ENCODE results near the gene ESYT2. TPM values are rescaled to one million over a fixed set of nuclear protein-coding genes. Genes with fewer than 3 reads are reported as not detected.

ESYT2 gene
- total and polyA plus RNA-seq, 4 donors: 4.9 to 31.7 (median 17.2) TPM

DNA sequence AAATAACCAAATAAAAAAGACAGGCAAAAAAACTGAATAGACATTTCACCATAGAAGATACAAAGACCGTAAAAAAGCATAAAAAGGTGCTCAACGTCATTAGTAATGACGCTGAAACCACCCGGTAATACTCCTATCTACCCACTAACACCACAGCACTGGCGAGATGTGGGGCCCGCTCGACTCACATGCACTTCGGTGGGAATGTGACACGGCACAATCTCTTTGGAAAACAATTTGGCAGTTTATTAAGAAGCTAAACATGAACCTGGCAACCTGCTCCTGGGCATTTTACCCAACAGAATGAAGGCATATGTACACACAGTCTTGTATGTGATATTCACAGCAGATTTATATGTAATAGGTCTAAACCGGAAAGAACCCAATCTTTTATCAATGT is 81.9 kb downstream of the ESYT2 start:
- Histone ChIP-seq H3K9me3 (ENCODE audit: control insufficient read depth in 4 of 4, low read length in 3 of 4) (no peaks in the 10 kb centered on the region), H3K27me3 (ENCODE audit: control insufficient read depth in 4 of 4, insufficient read depth in 4 of 4, low read length in 3 of 4) (no peaks in the 10 kb centered on the region), H3K36me3 (ENCODE audit: control insufficient read depth in 4 of 4, insufficient read depth in 3 of 4, low read depth in 1 of 4, low read length in 3 of 4) (peaks cover 3 to 22% (median 11%) of the 10 kb centered on the region in 4 donors), H3K27ac (ENCODE audit: low read depth in 1 of 2, low read length in 2 of 2) (no peak overlapping the region), H3K4me3 (ENCODE audit: low read depth in 1 of 3, low read length in 3 of 3) (no peak overlapping the region), H3K4me1 (ENCODE audit: control insufficient read depth in 4 of 4, insufficient read depth in 4 of 4, low read length in 3 of 4) (no peaks in the 10 kb centered on the region), H3K9ac (ENCODE audit: low read depth in 1 of 2, low read length in 2 of 2) (no peak overlapping the region)
- no peak for DNase-seq (ENCODE audit: low spot score)
- no peak for TF ChIP-seq FOXA1 (IDR thresholded peaks at IDR 0.05)
- no peak for TF ChIP-seq RAD21 (IDR thresholded peaks at IDR 0.05)
- TF ChIP-seq HNF4A (conservative IDR thresholded peaks at IDR 0.05): no peak
- TF ChIP-seq HNF4G (IDR thresholded peaks at IDR 0.05): no peak
- TF ChIP-seq, protein P1, sequence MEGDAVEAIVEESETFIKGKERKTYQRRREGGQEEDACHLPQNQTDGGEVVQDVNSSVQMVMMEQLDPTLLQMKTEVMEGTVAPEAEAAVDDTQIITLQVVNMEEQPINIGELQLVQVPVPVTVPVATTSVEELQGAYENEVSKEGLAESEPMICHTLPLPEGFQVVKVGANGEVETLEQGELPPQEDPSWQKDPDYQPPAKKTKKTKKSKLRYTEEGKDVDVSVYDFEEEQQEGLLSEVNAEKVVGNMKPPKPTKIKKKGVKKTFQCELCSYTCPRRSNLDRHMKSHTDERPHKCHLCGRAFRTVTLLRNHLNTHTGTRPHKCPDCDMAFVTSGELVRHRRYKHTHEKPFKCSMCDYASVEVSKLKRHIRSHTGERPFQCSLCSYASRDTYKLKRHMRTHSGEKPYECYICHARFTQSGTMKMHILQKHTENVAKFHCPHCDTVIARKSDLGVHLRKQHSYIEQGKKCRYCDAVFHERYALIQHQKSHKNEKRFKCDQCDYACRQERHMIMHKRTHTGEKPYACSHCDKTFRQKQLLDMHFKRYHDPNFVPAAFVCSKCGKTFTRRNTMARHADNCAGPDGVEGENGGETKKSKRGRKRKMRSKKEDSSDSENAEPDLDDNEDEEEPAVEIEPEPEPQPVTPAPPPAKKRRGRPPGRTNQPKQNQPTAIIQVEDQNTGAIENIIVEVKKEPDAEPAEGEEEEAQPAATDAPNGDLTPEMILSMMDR (IDR thresholded peaks at IDR 0.05; ENCODE audit: low read depth, low read length, missing input control): no peak
- TF ChIP-seq JUND (IDR thresholded peaks at IDR 0.05): no peak
- TF ChIP-seq GABPA (IDR thresholded peaks at IDR 0.05 in 1 of 2, conservative IDR thresholded peaks at IDR 0.05 in 1 of 2): no peak
- no peak for TF ChIP-seq REST (IDR thresholded peaks at IDR 0.05)
- no peak for TF ChIP-seq TAF1 (conservative IDR thresholded peaks at IDR 0.05)
- TF ChIP-seq SP1 (IDR thresholded peaks at IDR 0.05): no peak
- TF ChIP-seq EGR1 (IDR thresholded peaks at IDR 0.05; ENCODE audit: low read depth in 2 of 2): no peak
- no peak for TF ChIP-seq FOXA2 (IDR thresholded peaks at IDR 0.05)
- TF ChIP-seq ATF3 (IDR thresholded peaks at IDR 0.05): no peak
- no peak for TF ChIP-seq NR2F2 (IDR thresholded peaks at IDR 0.05)
- no peak for TF ChIP-seq ZBTB33 (IDR thresholded peaks at IDR 0.05)
- no peak for TF ChIP-seq YY1 (IDR thresholded peaks at IDR 0.05)
- 98% methylated on average over 10 of the region's 10 CpGs for WGBS

DNA sequence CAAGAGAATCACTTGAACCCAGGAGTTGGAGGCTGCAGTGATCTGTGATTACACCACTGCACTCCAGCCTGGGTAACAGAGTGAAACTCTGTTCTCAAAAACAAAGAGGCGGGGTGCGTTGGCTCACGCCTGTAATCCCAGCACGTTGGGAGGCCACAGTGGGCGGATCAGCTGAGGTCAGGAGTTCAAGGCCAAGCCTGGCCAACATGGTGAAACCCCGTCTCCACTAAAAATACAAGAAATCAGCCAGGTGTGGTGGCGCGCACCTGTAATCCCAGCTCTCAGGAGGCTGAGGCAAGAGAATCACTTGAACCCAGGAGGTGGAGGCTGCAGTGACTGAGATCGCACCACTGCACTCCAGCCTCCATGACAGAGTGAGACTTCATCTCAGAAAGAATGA is 82.4 kb downstream of the ESYT2 start:
- Histone ChIP-seq H3K9ac (ENCODE audit: low read depth in 1 of 2, low read length in 2 of 2) (no peak overlapping the region), H3K9me3 (ENCODE audit: control insufficient read depth in 4 of 4, low read length in 3 of 4) (no peaks in the 10 kb centered on the region), H3K27me3 (ENCODE audit: control insufficient read depth in 4 of 4, insufficient read depth in 4 of 4, low read length in 3 of 4) (no peaks in the 10 kb centered on the region), H3K4me3 (ENCODE audit: low read depth in 1 of 3, low read length in 3 of 3) (no peak overlapping the region), H3K36me3 (ENCODE audit: control insufficient read depth in 4 of 4, insufficient read depth in 3 of 4, low read depth in 1 of 4, low read length in 3 of 4) (peaks cover 3 to 25% (median 14%) of the 10 kb centered on the region in 4 donors), H3K27ac (ENCODE audit: low read depth in 1 of 2, low read length in 2 of 2) (no peak overlapping the region), H3K4me1 (ENCODE audit: control insufficient read depth in 4 of 4, insufficient read depth in 4 of 4, low read length in 3 of 4) (no peaks in the 10 kb centered on the region)
- 88% methylated on average over 9 of the region's 9 CpGs for WGBS
- no peak for DNase-seq (ENCODE audit: low spot score)
- TF ChIP-seq RXRA (IDR thresholded peaks at IDR 0.05) (no peak), HNF4G (IDR thresholded peaks at IDR 0.05) (no peak), GABPA (IDR thresholded peaks at IDR 0.05 in 1 of 2, conservative IDR thresholded peaks at IDR 0.05 in 1 of 2) (no peak), ATF3 (IDR thresholded peaks at IDR 0.05) (no peak), JUND (IDR thresholded peaks at IDR 0.05) (no peak), FOXA1 (IDR thresholded peaks at IDR 0.05) (no peak), YY1 (IDR thresholded peaks at IDR 0.05) (no peak), HNF4A (conservative IDR thresholded peaks at IDR 0.05) (no peak), REST (IDR thresholded peaks at IDR 0.05) (no peak), FOXA2 (IDR thresholded peaks at IDR 0.05) (no peak), SP1 (IDR thresholded peaks at IDR 0.05) (no peak), ZBTB33 (IDR thresholded peaks at IDR 0.05) (no peak)
- TF ChIP-seq, protein P2, sequence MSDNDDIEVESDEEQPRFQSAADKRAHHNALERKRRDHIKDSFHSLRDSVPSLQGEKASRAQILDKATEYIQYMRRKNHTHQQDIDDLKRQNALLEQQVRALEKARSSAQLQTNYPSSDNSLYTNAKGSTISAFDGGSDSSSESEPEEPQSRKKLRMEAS (IDR thresholded peaks at IDR 0.05): no peak
